GM19324 (cell line): ENCODE results near the gene PARN.
"Not testable (repeated sequence)": the region's sequence is repeated elsewhere in the genome, so short reads cannot be mapped to it uniquely, and the experiment has no call there.

Experiments used
- ATAC-seq: cut with Tn5 transposase; IDR thresholded peaks from one replicate; pipeline ENCODE4 v1.9.1; 2021; ENCODE audit warnings: mild to moderate bottlenecking, moderate library complexity; ENCODE audit not compliant: unreplicated experiment, low FRiP score

The PARN gene

GRCh38 chr16:14447783-14448182 lies 182.3 kb downstream of the PARN start:
- ATAC-seq, result no peak

DNA sequence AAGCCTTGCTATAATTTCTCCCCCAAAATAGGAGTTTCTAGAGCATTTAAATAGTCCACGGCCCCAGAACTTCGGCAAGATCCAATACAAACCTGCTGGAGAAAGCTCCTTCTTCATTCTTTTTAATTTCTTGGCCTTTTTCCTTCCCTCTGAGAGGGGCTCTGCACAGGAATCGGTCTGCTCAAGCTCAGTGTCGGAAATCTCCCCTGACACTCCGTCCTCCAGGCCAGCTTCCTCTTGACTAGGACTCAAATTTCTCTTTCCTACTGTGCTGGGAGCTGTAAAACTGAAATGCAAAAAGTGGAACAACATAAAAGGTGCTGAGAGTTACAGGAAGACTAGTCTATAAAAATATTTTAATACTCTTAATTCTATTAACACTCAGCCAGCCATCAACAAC lies 183.3 kb downstream of the PARN start:
- ATAC-seq, result no peak

GRCh38 chr16:14445937-14446715 lies 183.9 kb downstream of the PARN start:
- ATAC-seq, result no peak

DNA sequence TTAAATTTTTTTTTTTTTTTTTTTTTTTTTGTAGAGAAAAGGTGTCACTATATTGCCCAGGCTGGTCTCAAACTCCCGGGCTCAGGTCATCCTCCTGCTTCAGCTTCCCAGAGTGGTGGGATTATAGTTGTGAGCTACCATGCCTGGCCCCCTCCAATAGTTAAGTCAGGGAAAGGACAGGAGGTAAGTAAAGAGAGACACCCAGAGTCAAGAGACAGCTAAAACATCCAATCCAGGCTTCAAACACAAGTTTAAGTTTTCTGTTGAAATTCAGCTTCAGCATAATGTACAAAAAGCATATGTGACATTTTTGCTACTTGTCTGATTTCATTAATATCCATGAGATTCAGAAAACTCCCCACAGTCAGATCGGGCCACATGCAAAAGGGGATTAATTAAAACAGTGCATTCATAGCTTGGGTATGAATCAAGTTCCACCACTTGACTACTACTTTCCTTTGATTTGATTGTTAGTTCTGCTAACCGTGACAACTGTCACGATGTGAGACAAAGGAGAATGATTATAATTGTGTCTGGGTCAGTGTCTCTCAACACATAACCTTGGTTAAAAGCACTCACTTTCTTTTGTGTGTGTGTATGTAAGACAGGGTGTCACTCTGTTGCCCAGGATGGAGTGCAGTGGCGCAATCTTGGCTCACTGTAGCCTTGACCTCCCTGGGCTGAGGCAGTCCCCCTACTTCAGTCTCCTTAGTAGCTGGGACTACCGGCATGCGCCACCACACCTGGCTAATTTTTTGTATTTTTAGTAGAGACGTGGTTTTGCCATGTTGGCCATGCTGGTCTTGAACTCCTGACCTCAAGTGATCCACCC lies 184.9 kb downstream of the PARN start:
- no peak for ATAC-seq

DNA sequence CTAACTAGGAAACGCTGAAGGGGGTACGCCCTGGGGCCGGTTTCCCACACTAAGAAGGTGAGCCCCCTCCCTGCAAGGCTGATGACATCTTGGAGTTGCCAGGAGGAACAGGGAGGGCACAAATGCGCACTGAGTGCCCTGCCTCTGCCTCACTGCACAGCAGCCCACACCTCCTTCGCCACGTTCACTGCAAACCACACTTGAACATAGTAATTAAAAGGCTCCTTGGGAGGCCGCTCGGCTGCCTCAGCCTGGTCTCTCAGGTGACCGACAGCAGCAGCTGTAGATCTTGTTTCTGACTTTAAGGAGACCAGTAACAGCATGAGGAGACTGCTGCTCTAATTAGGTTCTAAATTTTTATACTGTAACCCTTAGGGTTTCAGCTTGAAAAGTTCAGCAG lies 188.5 kb downstream of the PARN start:
- ATAC-seq, result not testable (repeated sequence)

GRCh38 chr16:14438256-14438655 lies 191.8 kb downstream of the PARN start:
- ATAC-seq, result no peak

DNA sequence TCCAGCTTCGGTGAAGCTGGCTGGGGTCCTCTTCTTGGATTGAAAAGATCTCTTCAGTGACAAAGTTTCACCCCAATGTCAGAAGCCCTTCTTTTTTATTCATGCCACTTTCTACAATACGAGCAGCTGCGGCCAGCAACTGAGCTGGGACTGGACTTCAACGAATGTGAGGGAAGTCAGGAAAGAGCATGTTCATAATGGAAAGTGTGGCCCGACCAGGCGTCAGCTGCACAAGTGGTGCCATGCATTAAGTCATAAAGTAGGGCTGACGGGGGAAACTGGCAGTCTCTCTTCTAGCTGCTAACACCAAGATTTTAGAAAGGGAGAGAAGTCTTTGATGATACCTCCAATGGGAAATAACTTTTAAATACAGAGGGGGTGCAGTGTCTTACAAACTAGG lies 192.6 kb downstream of the PARN start:
- no peak for ATAC-seq

DNA sequence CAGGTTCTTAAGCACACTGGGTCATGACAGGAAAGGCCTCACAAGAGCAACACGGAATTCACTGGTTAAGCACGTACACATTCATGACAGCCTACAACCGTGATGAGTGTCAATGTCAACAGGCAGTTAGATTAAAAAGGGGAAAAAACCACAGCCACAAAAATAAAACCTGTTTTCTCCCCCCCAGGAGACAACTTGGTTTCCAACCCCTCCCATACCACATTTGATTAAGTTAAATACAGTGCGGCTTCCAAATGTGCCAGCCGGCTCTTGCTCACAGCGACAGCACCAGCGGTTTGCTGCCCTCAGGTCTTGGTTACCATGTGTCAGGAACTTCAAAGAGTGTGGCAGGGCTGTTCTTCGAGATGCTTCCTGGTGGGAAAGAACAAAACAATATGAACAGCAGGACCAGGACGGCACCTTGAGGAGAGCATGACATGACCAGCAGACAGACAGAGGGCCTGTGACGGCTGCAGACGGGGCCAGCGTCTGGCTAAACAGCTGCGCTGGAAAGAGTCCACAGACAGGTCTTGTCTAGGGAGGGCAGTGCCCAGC lies 193.6 kb downstream of the PARN start:
- ATAC-seq, result no peak

GRCh38 chr16:14434860-14435259 lies 195.2 kb downstream of the PARN start:
- ATAC-seq, result no peak

DNA sequence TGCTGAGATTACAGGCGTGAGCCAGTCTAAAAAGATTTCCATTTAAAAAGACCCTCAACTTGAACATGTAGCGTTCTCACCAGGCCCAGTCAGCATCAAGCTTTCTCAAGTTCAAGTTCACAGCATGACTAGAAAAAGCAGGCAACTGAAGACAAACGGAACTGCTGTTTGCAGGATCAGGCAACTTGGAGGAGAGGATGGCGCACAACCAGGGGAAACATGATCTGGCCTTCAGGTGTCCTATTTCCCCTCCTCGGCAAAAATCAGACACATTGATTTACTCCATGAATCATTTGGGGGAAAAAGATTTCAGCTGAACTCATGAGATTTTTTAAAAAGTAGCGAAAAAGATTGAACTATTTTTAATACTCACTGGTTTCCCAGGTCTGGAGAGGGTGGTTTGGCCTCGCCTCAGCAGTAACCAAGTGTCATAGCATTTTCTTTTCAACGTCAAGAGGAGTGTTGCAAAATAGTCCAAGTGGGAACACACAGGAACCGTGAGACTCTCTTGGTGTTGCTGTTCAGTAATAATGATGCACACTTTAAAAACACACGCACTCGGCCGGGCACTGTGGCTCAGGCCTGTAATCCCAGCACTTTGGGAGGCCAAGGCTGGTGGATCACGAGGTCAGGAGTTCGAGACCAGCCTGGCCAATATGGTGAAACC lies 201.0 kb downstream of the PARN start:
- ATAC-seq, result not testable (repeated sequence)

DNA sequence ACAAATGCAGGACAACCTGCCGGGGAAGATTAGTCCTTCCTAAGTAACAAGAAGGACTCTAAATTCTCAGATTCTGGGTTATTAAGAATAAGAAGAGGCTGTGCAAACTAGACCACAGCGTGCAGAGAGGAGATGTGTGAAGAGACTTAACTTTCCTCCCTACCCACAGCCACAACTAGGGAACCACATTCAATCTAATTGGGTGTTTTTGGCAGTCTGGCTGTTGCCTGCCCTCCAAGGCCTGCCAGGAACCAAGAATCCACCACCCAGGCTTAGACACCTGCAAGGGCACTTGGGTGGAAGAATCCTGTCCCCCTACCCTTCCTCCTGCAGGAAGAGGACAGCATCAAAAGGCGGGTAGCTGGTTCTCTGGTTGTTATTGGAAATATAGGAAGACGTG lies 202.0 kb downstream of the PARN start:
- no peak for ATAC-seq

DNA sequence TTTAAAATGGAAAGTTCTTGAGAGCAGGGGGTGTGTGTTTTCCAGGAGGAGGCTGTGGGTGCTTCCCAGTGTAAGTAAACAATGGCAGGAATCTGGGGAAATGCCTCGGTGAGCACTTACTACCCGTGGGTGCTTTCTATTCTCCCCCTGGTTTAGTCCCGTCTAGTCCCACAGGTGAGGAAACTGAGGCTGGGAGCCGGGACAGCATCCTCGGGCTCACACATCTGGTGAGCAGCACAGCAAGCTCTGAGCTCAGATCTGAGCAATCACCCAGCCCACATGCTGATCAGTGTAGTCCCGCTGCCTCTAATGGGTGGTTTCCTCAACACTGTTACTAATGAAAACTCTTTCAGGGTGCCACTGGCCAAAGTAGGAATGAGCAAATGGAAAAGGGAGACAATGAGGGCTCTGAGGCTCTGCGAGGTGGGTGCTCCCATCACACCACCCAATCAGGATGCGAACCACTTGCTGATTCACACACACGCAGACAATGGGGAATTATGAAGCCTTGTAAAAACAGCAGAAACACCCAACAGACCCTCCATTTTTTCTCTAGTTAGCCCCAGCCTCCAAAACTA lies 202.6 kb downstream of the PARN start:
- ATAC-seq, result no peak

DNA sequence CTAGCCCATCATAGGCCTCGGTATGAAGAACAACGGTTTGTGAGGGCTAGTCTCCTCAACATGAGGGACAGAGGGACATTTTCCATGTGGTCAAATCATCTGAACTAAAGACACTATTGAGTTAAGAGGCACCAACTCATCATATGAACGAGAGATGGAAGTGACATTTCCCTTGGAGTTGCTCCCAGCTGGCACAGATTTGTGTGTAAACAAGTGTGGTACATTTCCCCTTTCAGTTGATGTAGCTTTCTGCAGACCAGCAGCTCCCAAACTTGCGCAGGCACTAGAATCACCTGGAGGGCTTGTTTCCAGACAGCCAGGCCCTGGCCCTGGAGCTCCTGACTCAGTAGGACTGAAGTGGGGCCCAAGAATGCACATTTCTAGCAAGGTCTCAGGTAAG lies 205.5 kb downstream of the PARN start:
- no peak for ATAC-seq

GRCh38 chr16:14423344-14423743 lies 206.7 kb downstream of the PARN start:
- ATAC-seq, result no peak

DNA sequence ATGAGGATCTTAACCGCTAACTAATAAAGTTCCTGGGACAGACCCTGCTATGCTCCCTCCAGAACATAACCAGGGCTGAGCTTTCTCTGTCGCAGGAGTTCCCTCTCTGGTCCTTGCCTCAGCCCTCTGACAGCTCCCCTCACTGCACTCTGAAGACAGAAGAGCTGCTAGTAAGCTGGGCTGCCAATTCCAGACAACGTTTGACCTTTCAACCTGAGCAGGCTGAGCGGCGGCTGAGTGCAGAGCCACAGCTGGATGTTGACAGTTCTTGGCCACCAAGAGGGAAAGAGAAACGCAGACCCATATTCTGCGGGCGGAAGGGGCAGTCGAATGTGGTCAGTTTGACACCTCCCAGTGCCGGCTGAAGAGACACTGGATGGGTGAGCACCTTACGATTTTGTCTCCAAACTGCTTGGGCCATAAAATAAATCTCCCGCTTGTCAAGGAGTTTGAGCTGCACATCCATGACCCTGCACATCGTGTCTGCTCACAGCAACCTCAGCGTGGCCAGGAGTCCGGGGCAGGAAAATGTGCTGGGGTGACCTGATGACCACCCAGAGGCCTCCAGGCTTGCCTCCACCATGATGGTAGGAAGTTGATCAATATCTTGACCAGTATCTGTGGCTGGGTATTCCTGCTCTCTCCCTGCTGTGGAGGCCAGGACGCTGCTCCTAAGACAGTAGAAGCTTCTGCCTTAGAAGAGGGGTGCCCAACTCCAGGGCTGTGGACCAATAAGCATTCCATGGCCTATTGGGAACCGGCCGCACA lies 209.2 kb downstream of the PARN start:
- no peak for ATAC-seq

GRCh38 chr16:14420243-14420642 lies 209.8 kb downstream of the PARN start:
- ATAC-seq, result not testable (repeated sequence)

- ATAC-seq, result no peak
Observed at GRCh38 chr16:14419817-14420216, 210.2 kb downstream of the PARN start.

- no peak for ATAC-seq
Observed at GRCh38 chr16:14418795-14419225, 211.2 kb downstream of the PARN start.

GRCh38 chr16:14416184-14416583 lies 213.9 kb downstream of the PARN start:
- ATAC-seq, result no peak

DNA sequence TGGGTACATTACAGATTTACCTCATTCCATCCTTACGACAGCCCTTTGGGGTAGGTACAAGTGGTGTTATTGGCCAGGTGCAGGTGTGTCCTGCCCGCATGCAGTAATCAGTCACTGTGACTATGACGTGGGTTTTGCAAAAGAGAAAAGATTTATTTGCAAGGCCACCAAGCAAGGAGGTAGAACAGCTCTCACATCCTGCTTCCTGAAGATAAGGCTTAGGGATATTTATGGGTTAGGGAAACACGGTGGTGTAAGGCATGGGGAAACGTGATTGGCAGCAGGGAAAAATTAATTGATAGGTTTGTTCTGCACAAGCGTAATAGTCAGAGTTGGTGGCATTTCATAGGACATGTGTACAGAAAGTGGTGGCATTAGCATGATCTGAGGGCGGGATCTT lies 214.8 kb downstream of the PARN start:
- ATAC-seq, result no peak
